Tibial artery (tissue), 4 donors: ENCODE results near the gene MUC5B.
"Not testable (repeated sequence)": the region's sequence is repeated elsewhere in the genome, so short reads cannot be mapped to it uniquely, and the experiment has no call there.

Source experiments
- DNase-seq, 2 donors: peaks; one replicate each; pipeline ENCODE4 v3.0.0-alpha.2; 2019
- H3K27ac ChIP-seq, 2 donors: fragments of 200-600 bp; sonication (generic) in 1 of 2; 1 replicate in 1 of 2; 2 replicates in 1 of 2; pipeline ENCODE4 v1.5.1; 2018 to 2019; ENCODE audit warnings: mild to moderate bottlenecking in 1 of 2
- H3K27me3 ChIP-seq, 2 donors: fragments of 200-600 bp; sonication (generic) in 1 of 2; one replicate each; pipeline versions ENCODE4 v1.5.1 to v1.6.0; 2016 to 2019
- H3K36me3 ChIP-seq, 3 donors: fragments of 200-600 bp; sonication (generic) in 2 of 3; one replicate each; pipeline ENCODE4 v1.5.1; 2016 to 2019; ENCODE audit warnings: mild to moderate bottlenecking in 2 of 3
- H3K4me1 ChIP-seq, 4 donors: fragments of 200-600 bp; sonication (generic) in 2 of 4; 1 replicate in 3 of 4; 2 replicates in 1 of 4; pipeline ENCODE4 v1.5.1; 2016 to 2019
- H3K4me3 ChIP-seq, 2 donors: fragments of 200-600 bp; sonication (generic) in 1 of 2; 1 replicate in 1 of 2; 2 replicates in 1 of 2; pipeline ENCODE4 v1.5.1; 2018 to 2019; ENCODE audit warnings: mild to moderate bottlenecking in 2 of 2
- H3K9me3 ChIP-seq, 3 donors: fragments of 200-600 bp; sonication (generic) in 1 of 3; one replicate each; pipeline ENCODE4 v1.5.1; 2016 to 2019
- intact Hi-C: fragments of 100-400 bp; cut with DNase I; formaldehyde crosslinking; loops from one replicate; pipeline ENCODE4 v1.15.0; 2023; ENCODE audit warnings: low total_unique reads
- TF ChIP-seq, protein P1 (sequence below), 2 experiments: fragments of 200-600 bp in 1 of 2; fragments of 450-650 bp in 1 of 2; IDR thresholded peaks; one replicate each; pipeline ENCODE4 v1.5.1; 2017 to 2019; ENCODE audit warnings: antibody characterized with exemption in 2 of 2, mild to moderate bottlenecking in 1 of 2, moderate library complexity in 1 of 2

The MUC5B gene

DNA sequence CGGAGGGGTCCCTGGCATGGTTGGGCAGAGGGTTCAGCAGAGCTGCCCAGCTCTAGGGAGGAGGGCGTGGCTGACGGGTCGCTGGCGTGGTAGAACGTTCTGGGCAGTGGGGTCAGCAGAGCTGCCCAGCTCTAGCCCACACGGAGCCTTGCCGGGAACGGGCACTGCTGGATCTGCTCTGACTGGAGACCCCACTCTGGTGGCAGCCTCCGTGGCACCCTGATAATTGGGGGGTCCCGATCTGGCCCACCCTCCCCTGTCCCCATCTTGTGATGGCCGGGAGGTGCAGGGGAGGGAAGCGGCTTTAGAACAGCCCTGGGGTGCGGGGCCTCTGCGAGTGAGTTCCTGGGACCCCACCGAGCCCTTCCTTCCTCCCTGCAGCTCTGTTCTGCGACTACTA, 43.2 kb upstream of the MUC5B start:
- peaks cover 0 to 40% of the 10 kb centered on the region in 2 donors for H3K27me3 ChIP-seq
- TF ChIP-seq, protein P1, sequence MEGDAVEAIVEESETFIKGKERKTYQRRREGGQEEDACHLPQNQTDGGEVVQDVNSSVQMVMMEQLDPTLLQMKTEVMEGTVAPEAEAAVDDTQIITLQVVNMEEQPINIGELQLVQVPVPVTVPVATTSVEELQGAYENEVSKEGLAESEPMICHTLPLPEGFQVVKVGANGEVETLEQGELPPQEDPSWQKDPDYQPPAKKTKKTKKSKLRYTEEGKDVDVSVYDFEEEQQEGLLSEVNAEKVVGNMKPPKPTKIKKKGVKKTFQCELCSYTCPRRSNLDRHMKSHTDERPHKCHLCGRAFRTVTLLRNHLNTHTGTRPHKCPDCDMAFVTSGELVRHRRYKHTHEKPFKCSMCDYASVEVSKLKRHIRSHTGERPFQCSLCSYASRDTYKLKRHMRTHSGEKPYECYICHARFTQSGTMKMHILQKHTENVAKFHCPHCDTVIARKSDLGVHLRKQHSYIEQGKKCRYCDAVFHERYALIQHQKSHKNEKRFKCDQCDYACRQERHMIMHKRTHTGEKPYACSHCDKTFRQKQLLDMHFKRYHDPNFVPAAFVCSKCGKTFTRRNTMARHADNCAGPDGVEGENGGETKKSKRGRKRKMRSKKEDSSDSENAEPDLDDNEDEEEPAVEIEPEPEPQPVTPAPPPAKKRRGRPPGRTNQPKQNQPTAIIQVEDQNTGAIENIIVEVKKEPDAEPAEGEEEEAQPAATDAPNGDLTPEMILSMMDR (IDR thresholded peaks at IDR 0.05), result no peak
- no peaks in the 10 kb centered on the region for H3K36me3 ChIP-seq
- DNase-seq, result no peak
- H3K27ac ChIP-seq, result no peak overlapping the region
- no peak overlapping the region for H3K4me3 ChIP-seq
- no peaks in the 10 kb centered on the region for H3K4me1 ChIP-seq
- no peaks in the 10 kb centered on the region for H3K9me3 ChIP-seq
- intact Hi-C loops, result no loop called here

DNA sequence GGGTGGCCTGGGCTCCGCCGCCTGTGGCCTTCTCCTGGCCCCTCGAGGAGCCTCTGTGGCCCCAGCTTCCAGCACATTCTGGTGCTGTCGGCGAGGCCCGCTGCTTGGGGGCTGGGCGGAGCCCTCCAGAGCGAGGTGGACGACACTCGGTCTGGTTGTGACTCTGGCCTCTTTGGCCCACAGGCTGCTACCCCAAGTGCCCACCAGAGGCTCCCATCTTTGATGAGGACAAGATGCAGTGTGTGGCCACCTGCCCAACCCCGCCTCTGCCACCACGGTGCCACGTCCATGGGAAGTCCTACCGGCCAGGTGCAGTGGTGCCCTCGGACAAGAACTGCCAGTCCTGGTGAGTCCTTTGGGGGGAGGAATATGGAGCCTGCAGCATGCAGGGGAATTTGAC, 42.7 kb upstream of the MUC5B start:
- H3K9me3 ChIP-seq, result no peaks in the 10 kb centered on the region
- DNase-seq, result no peak
- TF ChIP-seq, protein P1 (IDR thresholded peaks at IDR 0.05), result no peak
- no peaks in the 10 kb centered on the region for H3K4me1 ChIP-seq
- intact Hi-C loops, result no loop called here
- H3K4me3 ChIP-seq, result no peak overlapping the region
- no peak overlapping the region for H3K27ac ChIP-seq
- peaks cover 0 to 40% of the 10 kb centered on the region in 2 donors for H3K27me3 ChIP-seq
- H3K36me3 ChIP-seq, result no peaks in the 10 kb centered on the region

DNA sequence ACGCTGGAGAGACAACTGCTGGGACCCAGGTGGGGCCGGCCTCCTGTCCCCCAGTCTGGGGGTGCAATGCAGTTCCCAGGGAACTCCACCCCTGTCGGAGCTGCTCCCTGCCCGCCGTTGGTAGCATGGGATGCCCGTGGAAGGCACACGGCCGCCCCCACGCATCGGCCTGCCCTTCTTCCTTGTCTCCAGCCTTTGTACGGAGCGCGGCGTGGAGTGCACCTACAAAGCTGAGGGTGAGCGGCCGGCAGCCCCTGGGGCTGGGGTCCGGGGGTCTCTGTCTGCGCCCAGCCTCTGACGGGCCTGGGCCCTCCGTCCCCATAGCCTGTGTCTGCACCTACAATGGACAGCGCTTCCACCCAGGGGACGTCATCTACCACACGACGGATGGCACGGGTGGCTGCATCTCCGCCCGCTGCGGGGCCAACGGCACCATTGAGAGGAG, 41.9 kb upstream of the MUC5B start:
- intact Hi-C loops, result no loop called here
- Histone ChIP-seq H3K4me1 (no peaks in the 10 kb centered on the region), H3K27ac (no peak overlapping the region), H3K4me3 (no peak overlapping the region), H3K9me3 (no peaks in the 10 kb centered on the region), H3K36me3 (no peaks in the 10 kb centered on the region), H3K27me3 (peaks cover 0 to 40% of the 10 kb centered on the region in 2 donors)
- TF ChIP-seq, protein P1 (IDR thresholded peaks at IDR 0.05), result no peak
- no peak for DNase-seq

DNA sequence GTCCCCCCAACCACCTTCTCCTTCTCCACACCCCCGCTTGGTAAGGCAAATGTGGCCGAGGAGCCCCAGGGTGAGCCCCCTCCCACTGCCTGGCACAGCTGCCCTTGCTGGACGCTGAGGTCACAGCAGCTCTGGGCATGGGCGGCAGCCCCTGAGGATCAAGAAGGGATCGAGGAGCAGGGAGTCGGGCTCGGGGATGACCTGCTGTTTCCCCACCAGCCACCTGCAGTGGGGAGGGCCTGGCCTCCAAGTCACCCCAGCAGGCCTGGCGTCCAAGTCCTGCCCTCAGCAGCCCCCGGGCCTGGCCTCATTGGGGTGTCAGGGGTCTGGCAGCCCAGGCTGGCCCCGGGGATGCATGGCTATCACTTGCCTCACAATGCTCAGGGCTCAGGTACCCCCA, 41.4 kb upstream of the MUC5B start:
- no peaks in the 10 kb centered on the region for H3K9me3 ChIP-seq
- H3K27me3 ChIP-seq, result peaks cover 0 to 40% of the 10 kb centered on the region in 2 donors
- no peak overlapping the region for H3K4me3 ChIP-seq
- no peaks in the 10 kb centered on the region for H3K36me3 ChIP-seq
- H3K4me1 ChIP-seq, result no peaks in the 10 kb centered on the region
- no peak for DNase-seq
- intact Hi-C loops, result no loop called here
- TF ChIP-seq, protein P1 (IDR thresholded peaks at IDR 0.05), result no peak
- H3K27ac ChIP-seq, result no peak overlapping the region

DNA sequence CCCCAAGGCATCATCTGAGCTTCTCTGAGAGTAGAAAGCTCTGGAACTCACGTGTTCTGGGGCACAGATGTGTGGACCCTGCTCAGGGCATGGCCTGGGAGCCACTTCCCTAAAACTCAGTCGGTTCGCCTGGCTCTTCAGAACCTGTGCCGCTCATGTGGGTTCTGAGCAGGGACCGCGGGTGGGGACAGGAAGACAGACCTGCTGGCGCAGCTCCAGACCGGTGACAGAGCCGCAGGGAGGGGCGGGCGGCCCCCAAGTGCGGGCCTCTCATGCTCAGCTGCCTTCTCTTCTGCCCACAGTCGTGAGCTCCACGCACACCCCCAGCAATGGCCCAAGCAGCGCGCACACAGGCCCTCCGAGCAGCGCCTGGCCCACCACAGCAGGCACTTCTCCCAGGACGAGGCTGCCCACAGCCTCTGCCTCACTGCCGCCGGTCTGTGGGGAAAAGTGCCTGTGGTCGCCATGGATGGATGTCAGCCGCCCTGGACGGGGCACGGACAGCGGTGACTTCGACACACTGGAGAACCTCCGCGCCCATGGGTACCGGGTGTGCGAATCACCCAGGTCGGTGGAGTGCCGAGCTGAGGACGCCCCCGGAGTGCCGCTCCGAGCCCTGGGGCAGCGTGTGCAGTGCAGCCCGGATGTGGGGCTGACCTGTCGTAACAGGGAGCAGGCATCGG, 40.9 kb upstream of the MUC5B start:
- Histone ChIP-seq H3K27me3 (peaks cover 0 to 39% of the 10 kb centered on the region in 2 donors), H3K4me1 (no peaks in the 10 kb centered on the region), H3K9me3 (no peaks in the 10 kb centered on the region), H3K36me3 (no peaks in the 10 kb centered on the region), H3K27ac (no peak overlapping the region), H3K4me3 (no peak overlapping the region)
- TF ChIP-seq, protein P1 (IDR thresholded peaks at IDR 0.05), result no peak
- no peak for DNase-seq
- intact Hi-C loops, result no loop called here

DNA sequence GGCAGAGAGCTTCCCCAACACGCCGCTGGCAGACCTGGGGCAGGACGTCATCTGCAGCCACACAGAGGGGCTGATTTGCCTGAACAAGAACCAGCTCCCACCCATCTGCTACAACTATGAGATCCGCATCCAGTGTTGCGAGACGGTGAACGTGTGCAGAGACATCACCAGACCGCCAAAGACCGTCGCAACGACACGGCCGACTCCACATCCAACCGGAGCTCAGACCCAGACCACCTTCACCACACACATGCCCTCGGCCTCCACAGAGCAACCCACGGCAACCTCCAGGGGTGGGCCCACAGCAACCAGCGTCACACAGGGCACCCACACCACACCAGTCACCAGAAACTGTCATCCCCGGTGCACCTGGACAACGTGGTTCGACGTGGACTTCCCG, 38.7 kb upstream of the MUC5B start:
- DNase-seq, H3K4me3 ChIP-seq, intact Hi-C loops: not testable (repeated sequence)

DNA sequence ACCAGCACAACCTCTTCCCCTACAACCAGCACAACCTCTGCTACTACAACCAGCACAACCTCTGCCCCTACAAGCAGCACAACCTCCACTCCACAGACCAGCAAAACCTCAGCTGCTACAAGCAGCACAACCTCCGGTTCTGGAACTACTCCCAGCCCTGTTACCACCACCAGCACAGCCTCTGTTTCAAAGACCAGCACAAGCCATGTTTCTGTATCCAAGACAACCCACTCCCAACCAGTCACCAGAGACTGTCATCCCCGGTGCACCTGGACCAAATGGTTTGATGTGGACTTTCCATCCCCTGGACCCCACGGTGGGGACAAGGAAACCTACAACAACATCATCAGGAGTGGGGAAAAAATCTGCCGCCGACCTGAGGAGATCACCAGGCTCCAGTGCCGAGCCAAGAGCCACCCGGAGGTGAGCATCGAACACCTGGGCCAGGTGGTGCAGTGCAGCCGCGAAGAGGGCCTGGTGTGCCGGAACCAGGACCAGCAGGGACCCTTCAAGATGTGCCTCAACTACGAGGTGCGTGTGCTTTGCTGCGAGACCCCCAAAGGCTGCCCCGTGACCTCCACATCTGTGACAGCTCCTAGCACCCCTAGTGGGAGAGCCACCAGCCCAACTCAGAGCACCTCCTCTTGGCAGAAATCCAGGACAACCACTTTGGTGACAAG, 34.3 kb upstream of the MUC5B start:
- H3K9me3 ChIP-seq, H3K27ac ChIP-seq, intact Hi-C loops, H3K4me1 ChIP-seq, H3K36me3 ChIP-seq, H3K4me3 ChIP-seq: not testable (repeated sequence)
- peak in 1 of 2 donors; percentile 40 for DNase-seq
- peaks cover 0 to 19% of the 10 kb centered on the region in 2 donors for H3K27me3 ChIP-seq

More for the DNA sequence above, 38.7 kb upstream of the MUC5B start:
- H3K27me3 ChIP-seq, result peaks cover 0 to 29% of the 10 kb centered on the region in 2 donors
- H3K36me3 ChIP-seq, H3K4me1 ChIP-seq, H3K9me3 ChIP-seq, H3K27ac ChIP-seq: not testable (repeated sequence)

DNA sequence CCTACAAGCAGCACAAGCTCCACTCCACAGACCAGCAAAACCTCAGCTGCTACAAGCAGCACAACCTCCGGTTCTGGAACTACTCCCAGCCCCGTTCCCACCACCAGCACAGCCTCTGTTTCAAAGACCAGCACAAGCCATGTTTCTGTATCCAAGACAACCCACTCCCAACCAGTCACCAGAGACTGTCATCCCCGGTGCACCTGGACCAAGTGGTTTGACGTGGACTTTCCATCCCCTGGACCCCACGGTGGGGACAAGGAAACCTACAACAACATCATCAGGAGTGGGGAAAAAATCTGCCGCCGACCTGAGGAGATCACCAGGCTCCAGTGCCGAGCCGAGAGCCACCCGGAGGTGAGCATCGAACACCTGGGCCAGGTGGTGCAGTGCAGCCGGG, 33.0 kb upstream of the MUC5B start:
- DNase-seq, result peak in 1 of 2 donors; percentile 31
- H3K4me1 ChIP-seq, H3K9me3 ChIP-seq, H3K36me3 ChIP-seq, H3K27ac ChIP-seq, H3K4me3 ChIP-seq, intact Hi-C loops: not testable (repeated sequence)
- H3K27me3 ChIP-seq, result peaks cover 0 to 24% of the 10 kb centered on the region in 2 donors
